Uterus (tissue), 2 donors: ENCODE results near the gene UCK2.

Experiments
- POLR2A ChIP-seq, 2 donors: fragments of 450-650 bp; IDR thresholded peaks; one replicate each; pipeline ENCODE4 v1.6.1; 2016; ENCODE audit warnings: antibody characterized with exemption in 2 of 2, mild to moderate bottlenecking in 1 of 2, moderate library complexity in 1 of 2
- TF ChIP-seq, protein P1 (sequence below), 4 experiments: fragments of 200-600 bp in 2 of 4; fragments of 450-650 bp in 2 of 4; sonication (generic) in 2 of 4; IDR thresholded peaks; one replicate each; pipeline ENCODE4 v1.5.1; 2016 to 2019; ENCODE audit warnings: antibody characterized with exemption in 4 of 4, mild to moderate bottlenecking in 2 of 4, moderate library complexity in 1 of 4

DNA sequence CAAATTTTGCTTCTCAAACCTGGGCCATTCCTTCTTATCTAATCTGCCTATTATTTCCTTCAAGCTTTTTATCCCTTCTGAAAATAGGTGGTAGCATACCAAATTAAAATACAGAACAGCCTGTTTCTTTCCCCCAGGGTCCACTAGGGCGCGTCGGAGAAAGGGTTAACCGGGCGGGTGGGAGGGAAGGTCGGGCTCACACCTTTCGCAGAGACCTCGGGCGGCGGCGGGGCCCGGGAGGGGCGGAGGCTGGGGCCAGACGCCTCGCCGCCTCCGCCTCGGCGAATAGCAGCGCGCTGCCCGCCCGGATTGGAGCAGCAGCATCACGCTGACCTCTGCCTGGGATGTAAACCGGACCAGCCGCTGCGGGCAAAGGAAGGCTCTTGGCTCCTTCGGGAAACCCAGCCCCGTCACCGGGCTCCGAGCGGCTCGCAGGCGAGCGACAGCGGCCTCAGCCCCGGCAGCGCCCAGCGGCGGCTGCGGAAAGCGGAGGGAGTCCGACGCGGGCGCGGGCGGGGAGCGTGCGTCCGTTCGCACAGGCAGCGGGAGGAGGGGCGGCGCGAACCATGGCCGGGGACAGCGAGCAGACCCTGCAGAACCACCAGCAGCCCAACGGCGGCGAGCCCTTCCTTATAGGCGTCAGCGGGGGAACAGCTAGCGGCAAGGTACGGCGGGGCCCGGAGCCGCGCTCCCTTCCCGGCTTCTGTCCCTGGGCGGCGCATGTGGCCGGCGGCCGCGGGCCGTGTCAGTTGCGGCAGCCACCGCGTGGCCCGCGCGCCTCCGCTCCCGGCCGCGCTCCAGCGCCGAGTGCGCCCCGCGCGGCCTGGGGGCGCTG lies at the start of gene UCK2:
- TF ChIP-seq POLR2A (IDR thresholded peaks at IDR 0.05): peak; percentile 32 to 54
- TF ChIP-seq, protein P1, sequence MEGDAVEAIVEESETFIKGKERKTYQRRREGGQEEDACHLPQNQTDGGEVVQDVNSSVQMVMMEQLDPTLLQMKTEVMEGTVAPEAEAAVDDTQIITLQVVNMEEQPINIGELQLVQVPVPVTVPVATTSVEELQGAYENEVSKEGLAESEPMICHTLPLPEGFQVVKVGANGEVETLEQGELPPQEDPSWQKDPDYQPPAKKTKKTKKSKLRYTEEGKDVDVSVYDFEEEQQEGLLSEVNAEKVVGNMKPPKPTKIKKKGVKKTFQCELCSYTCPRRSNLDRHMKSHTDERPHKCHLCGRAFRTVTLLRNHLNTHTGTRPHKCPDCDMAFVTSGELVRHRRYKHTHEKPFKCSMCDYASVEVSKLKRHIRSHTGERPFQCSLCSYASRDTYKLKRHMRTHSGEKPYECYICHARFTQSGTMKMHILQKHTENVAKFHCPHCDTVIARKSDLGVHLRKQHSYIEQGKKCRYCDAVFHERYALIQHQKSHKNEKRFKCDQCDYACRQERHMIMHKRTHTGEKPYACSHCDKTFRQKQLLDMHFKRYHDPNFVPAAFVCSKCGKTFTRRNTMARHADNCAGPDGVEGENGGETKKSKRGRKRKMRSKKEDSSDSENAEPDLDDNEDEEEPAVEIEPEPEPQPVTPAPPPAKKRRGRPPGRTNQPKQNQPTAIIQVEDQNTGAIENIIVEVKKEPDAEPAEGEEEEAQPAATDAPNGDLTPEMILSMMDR (IDR thresholded peaks at IDR 0.05): no peak
